NT2/D1 (cell line): Measurements from ENCODE around the gene CLCN6.

Experiments used
- SUZ12 ChIP-seq: IDR thresholded peaks from 2 replicates; pipeline ENCODE4 v1.6.1; 2011; ENCODE audit not compliant: insufficient read length, insufficient read depth; ENCODE audit errors: extremely low read depth
- YY1 ChIP-seq: IDR thresholded peaks from 2 replicates; pipeline ENCODE4 v1.6.1; 2011; ENCODE audit not compliant: insufficient read length, insufficient read depth

DNA sequence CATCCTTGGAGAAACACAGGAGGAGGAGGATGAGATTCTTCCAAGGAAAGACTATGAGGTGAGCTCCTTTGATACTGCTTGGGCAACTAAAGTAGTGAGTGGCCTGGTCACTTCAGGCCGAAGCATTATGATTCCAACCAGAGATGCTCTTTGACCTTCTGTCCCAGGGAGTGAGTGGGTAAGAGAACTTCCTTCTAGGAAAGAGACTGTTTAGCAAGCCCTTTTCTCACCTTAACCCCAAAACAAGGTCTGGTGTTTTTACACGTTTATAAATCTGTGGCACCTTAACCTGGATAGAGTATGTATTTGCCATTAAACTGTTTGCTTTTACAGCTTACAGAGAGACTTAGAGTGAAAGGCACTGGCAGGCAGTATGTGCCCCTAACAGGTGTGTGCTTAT lies 1.1 kb downstream of the CLCN6 start:
- no peak for TF ChIP-seq YY1
- no peak for TF ChIP-seq SUZ12
